HCT116 (cell line): Measurements from ENCODE around the gene FAM131A. TPM values are rescaled to one million over a fixed set of nuclear protein-coding genes. Genes with fewer than 3 reads are reported as not detected.

Source experiments
- ATAC-seq: fragments of 200-7000 bp; cut with Tn5 transposase; 2 replicates; pipeline ENCODE4 v1.9.1; 2020; ENCODE audit warnings: mild to moderate bottlenecking, moderate library complexity
- BruUV-seq: library from RNA; stranded (reverse); fragments of 400-500 nt; replicated peaks from 2 replicates; lab custom pipeline; 2021; lab: Mats Ljungman, UMichigan
- CTCF ChIA-PET: fragments of 300-600 bp; sonication (Branson Sonifier 250); formaldehyde crosslinking; loops from one replicate; lab custom pipeline; 2021; ENCODE audit warnings: antibody characterized with exemption; lab: Charles Lee
- POLR2A ChIA-PET: fragments of 300-600, 350-600 bp; sonication (Branson Sonifier 250); formaldehyde crosslinking; loops from one replicate; lab custom pipeline; 2021; ENCODE audit warnings: antibody characterized with exemption; lab: Charles Lee
- RAD21 ChIA-PET, 2 experiments: fragments of 300-600 bp; sonication (Branson Sonifier 250); formaldehyde crosslinking; loops; one replicate each; lab custom pipeline; 2023; ENCODE audit warnings: low total read pairs in 2 of 2; ENCODE audit not compliant: uncharacterized antibody in 2 of 2, unreplicated experiment in 2 of 2, low non-redundant PET in 1 of 2; lab: Charles Lee
- DNase-seq: peaks from one replicate; pipeline ENCODE4 v3.0.0-alpha.2; 2010; ENCODE audit warnings: low read depth, low spot score
- H2AFZ ChIP-seq: fragments of 200-600 bp; shearing (Covaris generic), sonication (generic); 2 replicates; pipeline ENCODE4 v1.6.1; 2017; ENCODE audit warnings: low read depth, mixed run types, mixed read lengths, antibody characterized with exemption, low read length; ENCODE audit not compliant: poor library complexity, severe bottlenecking
- H3K27ac ChIP-seq: 2 replicates; pipeline ENCODE4 v1.5.1; 2012; ENCODE audit warnings: low read depth, low read length
- H3K27me3 ChIP-seq: fragments of 200-600 bp; sonication (generic); 2 replicates; pipeline ENCODE4 v1.6.1; 2016; ENCODE audit warnings: mixed run types, low read length, mixed read lengths; ENCODE audit not compliant: insufficient read depth
- H3K36me3 ChIP-seq, 2 experiments: fragments of 200-500 bp in 1 of 2; fragments of 200-600 bp in 1 of 2; sonication (Bioruptor generic) in 1 of 2; sonication (generic) in 1 of 2; 2 replicates each; pipeline versions ENCODE4 v1.5.1 to v1.6.1; 2014 to 2016; ENCODE audit warnings: low read length in 2 of 2, inconsistent platforms in 1 of 2, mixed read lengths in 1 of 2, mixed run types in 1 of 2; ENCODE audit not compliant: insufficient read depth in 2 of 2, control insufficient read depth in 1 of 2
- H3K4me1 ChIP-seq, 2 experiments: fragments of 200-600 bp in 1 of 2; sonication (generic) in 1 of 2; 2 replicates each; pipeline versions ENCODE4 v1.5.1 to v1.6.1; 2012 to 2017; ENCODE audit warnings: low read length in 2 of 2, inconsistent platforms in 1 of 2, mild to moderate bottlenecking in 1 of 2, mixed read lengths in 1 of 2, mixed run types in 1 of 2, moderate library complexity in 1 of 2; ENCODE audit not compliant: insufficient read depth in 2 of 2, control insufficient read depth in 1 of 2
- H3K4me2 ChIP-seq: fragments of 200-600 bp; sonication (generic); 2 replicates; pipeline ENCODE4 v1.6.1; 2017; ENCODE audit warnings: mixed run types, low read length, mixed read lengths
- H3K4me3 ChIP-seq, 2 experiments: fragments of 200-600 bp in 1 of 2; sonication (generic) in 1 of 2; replicated peaks in 1 of 2; 2 replicates each; pipeline ENCODE4 v1.5.1; 2011 to 2016; ENCODE audit warnings: low read length in 2 of 2, control low read depth in 1 of 2, low read depth in 1 of 2, mild to moderate bottlenecking in 1 of 2, mixed read lengths in 1 of 2, mixed run types in 1 of 2
- H3K79me2 ChIP-seq: fragments of 200-600 bp; sonication (generic); 2 replicates; pipeline ENCODE4 v1.6.1; 2017; ENCODE audit warnings: mild to moderate bottlenecking, mixed run types, low read length, moderate library complexity, mixed read lengths; ENCODE audit not compliant: insufficient read depth
- H3K9ac ChIP-seq: fragments of 200-600 bp; sonication (generic); 2 replicates; pipeline ENCODE4 v1.6.1; 2016; ENCODE audit warnings: low read length, mixed read lengths
- H3K9me2 ChIP-seq: fragments of 200-600 bp; sonication (generic), shearing (Covaris generic); 2 replicates; pipeline ENCODE4 v1.6.1; 2017; ENCODE audit warnings: mixed run types, mild to moderate bottlenecking, moderate library complexity; ENCODE audit not compliant: insufficient read depth
- H3K9me3 ChIP-seq, 2 experiments: fragments of 200-500 bp in 1 of 2; fragments of 200-600 bp in 1 of 2; sonication (Bioruptor generic) in 1 of 2; sonication (generic) in 1 of 2; 2 replicates each; pipeline ENCODE4 v1.6.1; 2014 to 2017; ENCODE audit warnings: low read length in 2 of 2, mixed read lengths in 2 of 2, inconsistent platforms in 1 of 2, low read depth in 1 of 2, mild to moderate bottlenecking in 1 of 2, mixed run types in 1 of 2, moderate library complexity in 1 of 2; ENCODE audit not compliant: control insufficient read depth in 1 of 2, insufficient read depth in 1 of 2
- H4K20me1 ChIP-seq: fragments of 200-600 bp; sonication (generic), shearing (Covaris generic); 2 replicates; pipeline ENCODE4 v1.6.1; 2017; ENCODE audit warnings: mixed run types, mild to moderate bottlenecking, moderate library complexity; ENCODE audit not compliant: insufficient read depth
- CTCF ChIP-seq, 3 experiments: fragments of 200-600 bp in 1 of 3; sonication (generic) in 1 of 3; IDR thresholded peaks in 2 of 3; conservative IDR thresholded peaks in 1 of 3; 2 replicates each; pipeline ENCODE4 v1.5.1; 2012 to 2017; ENCODE audit warnings: low read depth in 2 of 3, low read length in 2 of 3, antibody characterized with exemption in 1 of 3, borderline replicate concordance in 1 of 3, control low read depth in 1 of 3, mild to moderate bottlenecking in 1 of 3, mixed read lengths in 1 of 3, mixed run types in 1 of 3, moderate library complexity in 1 of 3; ENCODE audit not compliant: insufficient read depth in 1 of 3
- ELF1 ChIP-seq: IDR thresholded peaks from 2 replicates; pipeline ENCODE4 v1.6.1; 2012; ENCODE audit warnings: low read depth, borderline replicate concordance
- EZH2 ChIP-seq: fragments of 200-600 bp; sonication (generic); IDR thresholded peaks from 2 replicates; pipeline ENCODE4 v1.6.1; 2017; ENCODE audit warnings: antibody characterized with exemption, mixed run types
- EZH2phosphoT487 ChIP-seq: fragments of 200-600 bp; IDR thresholded peaks from 2 replicates; pipeline ENCODE4 v1.6.1; 2018; ENCODE audit warnings: antibody characterized with exemption, borderline replicate concordance
- FOSL1 ChIP-seq: IDR thresholded peaks from 2 replicates; pipeline ENCODE4 v1.6.1; 2012; ENCODE audit warnings: low read depth
- MAX ChIP-seq: IDR thresholded peaks from 2 replicates; pipeline ENCODE4 v1.6.1; 2012
- POLR2A ChIP-seq: IDR thresholded peaks from 2 replicates; pipeline ENCODE4 v1.7.0; 2011; ENCODE audit warnings: borderline replicate concordance; ENCODE audit not compliant: insufficient read depth, insufficient read length; ENCODE audit errors: extremely low read depth
- POLR2AphosphoS5 ChIP-seq: IDR thresholded peaks from 2 replicates; pipeline ENCODE4 v1.6.1; 2011; ENCODE audit warnings: mild to moderate bottlenecking, low read depth, low read length, moderate library complexity
- RAD21 ChIP-seq: IDR thresholded peaks from 2 replicates; pipeline ENCODE4 v1.6.1; 2012; ENCODE audit warnings: low read depth, mild to moderate bottlenecking
- REST ChIP-seq: IDR thresholded peaks from 2 replicates; pipeline ENCODE4 v1.6.1; 2012; ENCODE audit warnings: low read depth
- SIN3A ChIP-seq: IDR thresholded peaks from 2 replicates; pipeline ENCODE4 v1.6.1; 2012; ENCODE audit warnings: low read depth
- ZBTB33 ChIP-seq: IDR thresholded peaks from 2 replicates; pipeline ENCODE4 v1.6.1; 2011; ENCODE audit warnings: mild to moderate bottlenecking, low read length, moderate library complexity; ENCODE audit not compliant: insufficient replicate concordance; ENCODE audit errors: extremely low read depth
- ZFX ChIP-seq: fragments of 450-650 bp; IDR thresholded peaks from 2 replicates; pipeline ENCODE4 v1.6.1; 2017
- intact Hi-C: fragments of 100-400 bp; cut with micrococcal nuclease; formaldehyde crosslinking; loops from 2 replicates; pipeline ENCODE4 v1.10.0; 2022
- total RNA-seq: library from RNA; stranded (reverse); gene quantifications from one replicate; pipeline ENCODE4 v1.2.1, GENCODE V29; 2021; ENCODE audit not compliant: unreplicated experiment

Gene FAM131A
- total RNA-seq, 1 experiment from 2014 or later: 17.8 TPM

- no peak overlapping the region for H2AFZ ChIP-seq
- H3K27ac ChIP-seq: no peak overlapping the region
- TF ChIP-seq POLR2A (no peak), ZFX (no peak), POLR2AphosphoS5 (no peak), FOSL1 (no peak), ZBTB33 (no peak), CTCF (IDR thresholded peaks at IDR 0.05 in 2 of 3, conservative IDR thresholded peaks at IDR 0.05 in 1 of 3; ENCODE audit: borderline replicate concordance in 1 of 3, insufficient read depth in 1 of 3, low read depth in 2 of 3, low read length in 2 of 3) (no peak), REST (no peak), SIN3A (no peak), MAX (no peak), EZH2phosphoT487 (no peak), ELF1 (no peak), RAD21 (no peak), EZH2 (no peak)
- TF ChIP-seq, all 23 proteins: peak for 0
- ChIA-PET RAD21 (interaction anchor here in 1 of 2 experiments (0.6 kb wide), 1 partner anchor 19 kb away, joined by 3 read pairs; no protein-coding TSS in a partner anchor), POLR2A (no interaction called here), CTCF (no interaction called here)
- no peak overlapping the region for H3K4me3 ChIP-seq
- H3K4me2 ChIP-seq: no peak overlapping the region
- no peaks in the 10 kb centered on the region for H3K9me3 ChIP-seq
- H3K36me3 ChIP-seq: no peaks in the 10 kb centered on the region
- no peaks in the 10 kb centered on the region for H3K79me2 ChIP-seq
- ATAC-seq (no peak), DNase-seq (no peak)
- intact Hi-C loops: no loop called here
- no peaks in the 10 kb centered on the region for H4K20me1 ChIP-seq
- no peaks in the 10 kb centered on the region for H3K27me3 ChIP-seq
- no peak overlapping the region for H3K9ac ChIP-seq
- no TSS peak for BruUV-seq
- peaks cover 4 to 13% of the 10 kb centered on the region in 2 experiments; a peak in 2 of 4 replicates for H3K4me1 ChIP-seq
- no peaks in the 10 kb centered on the region for H3K9me2 ChIP-seq
Observed at GRCh38 chr3:184383033-184383740, 45.8 kb downstream of the FAM131A start.
